Astrocyte of the cerebellum (primary cell): Measurements from ENCODE around the gene DESI1.
"Not testable (repeated sequence)": the region's sequence is repeated elsewhere in the genome, so short reads cannot be mapped to it uniquely, and the experiment has no call there.

Experiments
- DNase-seq: peaks from one replicate; pipeline ENCODE4 v3.0.0-alpha.2; 2011; ENCODE audit warnings: low read depth
- H3K4me3 ChIP-seq: 2 replicates; pipeline ENCODE4 v1.5.1; 2011; ENCODE audit warnings: mild to moderate bottlenecking, low read depth, low read length, moderate library complexity
- in situ Hi-C: cut with HindIII; loops from 2 replicates; pipeline ENCODE4 v1.10.0; 2017; ENCODE audit warnings: low sequenced_read_pairs
- TF ChIP-seq, protein P1 (sequence below): IDR thresholded peaks from 2 replicates; pipeline ENCODE4 v1.5.1; 2012; ENCODE audit warnings: low read length, low read depth, moderate library complexity, mild to moderate bottlenecking; ENCODE audit errors: missing control alignments

Gene DESI1

DNA sequence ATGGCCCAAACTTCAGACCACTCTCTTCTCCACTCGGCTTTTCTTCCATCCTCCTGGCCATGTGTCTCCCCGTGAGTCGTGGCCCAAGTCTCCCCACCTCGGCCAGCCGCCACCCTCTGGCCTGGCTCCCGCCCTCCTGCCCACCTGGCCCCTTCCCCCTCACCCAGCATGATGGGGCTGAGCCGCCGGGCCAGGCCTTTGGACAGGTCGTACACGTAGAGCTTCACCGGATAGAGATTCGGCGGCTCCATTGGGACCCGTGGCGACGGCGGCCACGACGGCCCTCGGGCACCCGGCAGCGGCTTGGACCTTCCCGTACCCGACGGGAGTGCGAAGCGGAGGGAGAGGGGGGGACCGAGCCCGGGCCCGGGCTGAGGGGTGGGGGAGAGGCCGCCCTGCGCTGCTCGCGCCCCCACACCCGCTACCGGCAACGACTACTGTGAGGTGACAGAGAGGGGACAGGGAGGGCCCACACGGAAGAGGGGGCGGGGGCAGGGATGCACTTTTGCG, at the start of gene DESI1:
TSS of gene DESI1 (minus strand) at position 455 of the 510 bp plus-strand sequence. CDS start at position 251, 204 bp downstream.
- DNase-seq: no peak
- TF ChIP-seq, protein P1, sequence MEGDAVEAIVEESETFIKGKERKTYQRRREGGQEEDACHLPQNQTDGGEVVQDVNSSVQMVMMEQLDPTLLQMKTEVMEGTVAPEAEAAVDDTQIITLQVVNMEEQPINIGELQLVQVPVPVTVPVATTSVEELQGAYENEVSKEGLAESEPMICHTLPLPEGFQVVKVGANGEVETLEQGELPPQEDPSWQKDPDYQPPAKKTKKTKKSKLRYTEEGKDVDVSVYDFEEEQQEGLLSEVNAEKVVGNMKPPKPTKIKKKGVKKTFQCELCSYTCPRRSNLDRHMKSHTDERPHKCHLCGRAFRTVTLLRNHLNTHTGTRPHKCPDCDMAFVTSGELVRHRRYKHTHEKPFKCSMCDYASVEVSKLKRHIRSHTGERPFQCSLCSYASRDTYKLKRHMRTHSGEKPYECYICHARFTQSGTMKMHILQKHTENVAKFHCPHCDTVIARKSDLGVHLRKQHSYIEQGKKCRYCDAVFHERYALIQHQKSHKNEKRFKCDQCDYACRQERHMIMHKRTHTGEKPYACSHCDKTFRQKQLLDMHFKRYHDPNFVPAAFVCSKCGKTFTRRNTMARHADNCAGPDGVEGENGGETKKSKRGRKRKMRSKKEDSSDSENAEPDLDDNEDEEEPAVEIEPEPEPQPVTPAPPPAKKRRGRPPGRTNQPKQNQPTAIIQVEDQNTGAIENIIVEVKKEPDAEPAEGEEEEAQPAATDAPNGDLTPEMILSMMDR: no peak
- in situ Hi-C loops: no loop called here
- peak within 1 kb of the TSS; percentile 99 for H3K4me3 ChIP-seq

DNA sequence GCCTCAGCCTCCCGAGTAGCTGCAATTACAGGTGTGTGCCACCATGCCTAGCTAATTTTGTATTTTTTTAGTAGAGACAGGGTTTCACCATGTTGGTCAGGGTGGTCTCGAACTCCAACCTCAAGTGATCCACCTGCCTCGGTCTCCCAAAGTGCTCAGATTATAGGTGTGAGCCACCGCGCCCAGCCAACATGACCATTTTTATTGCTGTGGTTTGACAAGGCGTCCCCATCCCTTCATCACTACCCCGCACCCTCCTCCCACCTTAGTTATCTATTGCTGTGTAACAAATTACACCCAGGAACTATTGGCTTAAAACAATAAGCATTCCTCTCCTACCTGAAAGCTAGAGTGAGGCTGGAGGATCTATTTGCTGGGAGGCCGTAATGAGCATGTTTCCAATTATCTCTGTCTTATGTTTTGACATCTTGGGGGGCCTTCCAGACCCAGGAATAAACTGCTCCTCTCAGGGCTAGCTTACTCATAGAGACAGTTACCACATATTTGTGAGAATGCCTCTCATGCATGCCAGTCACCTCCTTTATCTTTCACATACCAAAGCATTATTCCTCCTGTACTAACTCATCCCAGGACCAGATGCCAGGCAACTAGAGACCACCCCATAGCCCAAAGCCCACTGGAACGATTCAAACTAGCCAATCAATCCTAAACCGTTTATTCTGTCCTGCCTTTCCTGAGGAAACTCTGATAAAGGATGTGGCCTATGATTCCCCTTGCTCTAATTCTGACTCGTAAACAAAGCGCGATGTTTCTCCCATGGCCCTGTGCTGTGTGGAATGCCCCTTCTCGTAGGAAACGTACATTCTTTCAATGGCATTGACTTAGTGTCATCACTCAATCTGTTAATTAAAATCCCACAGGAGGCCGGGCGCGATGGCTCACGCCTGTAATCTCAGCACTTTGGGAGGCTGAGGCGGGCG, 48.4 kb upstream of the DESI1 start:
- TF ChIP-seq, protein P1: no peak
- DNase-seq: no peak
- in situ Hi-C loops: no loop called here
- no peak overlapping the region for H3K4me3 ChIP-seq

DNA sequence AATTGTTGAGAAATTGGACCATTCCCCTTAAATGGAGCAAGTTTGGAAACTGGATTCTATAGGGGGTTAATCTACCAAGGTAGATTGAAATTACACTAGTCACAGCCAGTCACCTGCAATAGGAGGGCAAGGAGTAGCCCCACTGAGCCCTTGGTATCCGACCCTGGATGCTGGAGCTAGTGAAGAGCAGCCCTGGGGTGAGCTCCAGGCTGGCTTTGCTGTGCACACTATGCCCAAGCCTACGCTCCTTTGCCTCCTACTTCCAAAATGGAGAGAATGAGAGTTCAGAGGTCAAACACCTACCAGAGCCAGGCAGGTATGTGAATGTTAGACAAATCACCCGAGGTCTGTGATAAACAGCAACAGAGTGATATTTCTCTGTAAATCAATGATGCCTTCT, 44.1 kb upstream of the DESI1 start:
- TF ChIP-seq, protein P1: no peak
- DNase-seq: no peak
- no peak overlapping the region for H3K4me3 ChIP-seq
- in situ Hi-C loops: no loop called here

DNA sequence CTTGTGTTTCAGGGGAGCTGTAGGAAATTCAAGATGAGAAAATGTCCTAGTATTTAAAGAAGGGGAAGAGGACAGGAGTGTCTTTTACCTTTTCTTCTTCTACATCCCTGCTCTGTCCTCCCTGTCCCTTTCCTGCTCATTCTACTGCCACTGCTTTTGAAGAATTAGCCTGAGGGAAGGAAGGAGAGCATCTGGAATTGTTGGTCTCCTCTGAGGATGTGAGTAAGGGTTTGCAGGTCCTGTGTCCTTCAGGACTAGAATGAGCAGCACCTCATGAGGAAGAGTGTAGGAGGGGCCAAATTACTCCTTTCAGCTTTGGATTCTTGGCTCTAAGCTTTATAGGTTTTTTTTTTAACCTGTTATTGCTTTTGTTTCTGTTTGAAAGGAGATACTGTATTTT, 43.6 kb upstream of the DESI1 start:
- DNase-seq: no peak
- TF ChIP-seq, protein P1: no peak
- in situ Hi-C loops: no loop called here
- H3K4me3 ChIP-seq: no peak overlapping the region

DNA sequence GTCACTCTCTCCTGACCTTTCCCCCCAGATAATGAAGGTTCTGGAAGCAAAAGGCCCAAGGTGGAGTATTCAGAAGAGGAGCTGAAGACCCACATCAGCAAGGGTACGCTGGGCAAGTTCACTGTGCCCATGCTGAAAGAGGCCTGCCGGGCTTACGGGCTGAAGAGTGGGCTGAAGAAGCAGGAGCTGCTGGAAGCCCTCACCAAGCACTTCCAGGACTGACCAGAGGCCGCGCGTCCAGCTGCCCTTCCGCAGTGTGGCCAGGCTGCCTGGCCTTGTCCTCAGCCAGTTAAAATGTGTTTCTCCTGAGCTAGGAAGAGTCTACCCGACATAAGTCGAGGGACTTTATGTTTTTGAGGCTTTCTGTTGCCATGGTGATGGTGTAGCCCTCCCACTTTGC, 42.8 kb upstream of the DESI1 start:
- H3K4me3 ChIP-seq, in situ Hi-C loops, DNase-seq: not testable (repeated sequence)

DNA sequence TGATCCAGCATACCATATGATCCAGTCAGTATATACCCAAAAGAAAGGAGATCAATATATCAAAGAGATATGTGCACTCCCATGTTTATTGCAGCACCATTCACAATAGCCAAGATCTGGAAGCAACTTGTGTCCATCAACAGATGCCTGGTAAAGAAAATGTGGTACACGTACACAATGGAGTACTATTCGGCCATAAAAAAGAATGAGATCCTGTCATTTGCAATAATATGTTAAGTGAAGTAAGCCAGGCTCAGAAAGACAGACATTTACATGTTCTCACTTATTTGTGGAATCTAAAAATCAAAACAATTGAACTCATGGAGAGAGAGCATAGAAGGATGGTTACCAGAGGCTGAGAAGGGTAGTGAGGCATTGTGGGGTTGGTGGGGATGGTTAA, 40.9 kb upstream of the DESI1 start:
- no peak for DNase-seq
- no peak overlapping the region for H3K4me3 ChIP-seq
- TF ChIP-seq, protein P1: no peak
- in situ Hi-C loops: no loop called here

DNA sequence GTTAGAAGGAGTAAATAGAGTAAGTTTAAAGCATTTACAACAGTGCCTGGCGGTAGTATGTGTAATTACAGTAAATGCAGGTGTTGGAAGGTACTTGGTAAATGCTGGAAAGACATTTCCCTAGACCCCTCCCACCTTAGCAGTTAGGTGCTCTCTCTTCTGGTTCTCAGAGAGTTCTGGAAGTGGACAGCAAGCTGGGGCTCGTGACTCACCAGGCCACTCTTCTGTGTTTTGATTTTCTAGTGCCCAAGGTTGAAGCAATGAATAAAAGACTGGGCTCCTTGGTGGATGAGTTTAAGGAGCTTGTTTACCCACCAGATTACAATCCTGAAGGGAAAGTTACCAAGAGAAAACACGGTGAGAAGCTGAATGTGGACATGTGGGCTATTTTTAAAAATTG, 40.2 kb upstream of the DESI1 start:
- no peak overlapping the region for H3K4me3 ChIP-seq
- TF ChIP-seq, protein P1: no peak
- in situ Hi-C loops: no loop called here
- no peak for DNase-seq
